Osteocyte (in vitro differentiated cells): ENCODE results near the gene COL19A1. TPM values are rescaled to one million over a fixed set of nuclear protein-coding genes. Genes with fewer than 3 reads are reported as not detected.
"Not testable (repeated sequence)": the region's sequence is repeated elsewhere in the genome, so short reads cannot be mapped to it uniquely, and the experiment has no call there.

Source experiments
- DNase-seq: peaks from one replicate; pipeline ENCODE4 v3.0.0; 2021; ENCODE audit warnings: mixed read lengths; ENCODE audit not compliant: unreplicated experiment; ENCODE audit errors: extremely low spot score
- H3K27ac Mint-ChIP-seq: one replicate; pipeline ENCODE4 v1.8.0; 2021; ENCODE audit warnings: mild to moderate bottlenecking, mixed read lengths; ENCODE audit not compliant: unreplicated experiment
- H3K27me3 Mint-ChIP-seq: one replicate; pipeline ENCODE4 v1.8.0; 2021; ENCODE audit warnings: mixed read lengths; ENCODE audit not compliant: unreplicated experiment
- H3K36me3 Mint-ChIP-seq: one replicate; pipeline ENCODE4 v1.8.0; 2021; ENCODE audit warnings: mixed read lengths; ENCODE audit not compliant: unreplicated experiment
- H3K4me1 Mint-ChIP-seq: one replicate; pipeline ENCODE4 v1.8.0; 2021; ENCODE audit warnings: mixed read lengths; ENCODE audit not compliant: unreplicated experiment
- H3K4me3 Mint-ChIP-seq: one replicate; pipeline ENCODE4 v1.8.0; 2021; ENCODE audit warnings: mild to moderate bottlenecking, moderate library complexity, mixed read lengths; ENCODE audit not compliant: unreplicated experiment
- H3K9me3 Mint-ChIP-seq: one replicate; pipeline ENCODE4 v1.8.0; 2021; ENCODE audit warnings: mixed read lengths; ENCODE audit not compliant: unreplicated experiment
- CTCF ChIP-seq: fragments of 200-600 bp; sonication (generic); IDR thresholded peaks from 2 replicates; pipeline ENCODE4 v1.5.0; 2021; ENCODE audit warnings: antibody characterized with exemption, mild to moderate bottlenecking, moderate library complexity
- total RNA-seq: library from RNA; stranded (reverse); gene quantifications from 2 replicates; pipeline ENCODE4 v1.2.1, GENCODE V29; 2021

COL19A1 gene
- total RNA-seq, 1 donor from 2014 or later: not detected

DNA sequence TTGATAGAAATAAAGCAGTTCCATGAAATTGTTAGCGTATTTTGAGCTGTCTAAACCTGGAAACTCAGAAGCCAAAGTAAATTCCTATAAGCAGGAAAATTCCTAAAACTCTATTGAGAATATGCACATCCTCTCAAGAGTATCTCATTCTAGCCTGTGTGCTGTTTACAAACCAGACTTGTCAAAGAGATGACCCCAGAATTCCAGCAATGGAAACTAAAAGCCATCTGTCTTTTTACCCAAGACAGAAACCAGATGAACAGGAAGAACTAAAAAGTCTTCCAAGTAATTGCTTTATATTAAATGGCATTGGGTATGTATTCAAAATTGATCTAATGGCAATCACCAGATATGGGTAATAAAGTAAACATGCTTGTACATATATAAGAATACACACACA is 92.6 kb downstream of the COL19A1 start:
- no peaks in the 10 kb centered on the region for H3K4me1 Mint-ChIP-seq
- H3K27me3 Mint-ChIP-seq: peaks cover 3% of the 10 kb centered on the region
- no peak overlapping the region for H3K4me3 Mint-ChIP-seq
- H3K36me3 Mint-ChIP-seq: no peaks in the 10 kb centered on the region
- no peak for DNase-seq
- no peak overlapping the region for H3K27ac Mint-ChIP-seq
- no peaks in the 10 kb centered on the region for H3K9me3 Mint-ChIP-seq
- TF ChIP-seq CTCF: no peak

- DNase-seq, H3K27me3 Mint-ChIP-seq, H3K4me1 Mint-ChIP-seq, H3K27ac Mint-ChIP-seq, H3K9me3 Mint-ChIP-seq, H3K4me3 Mint-ChIP-seq, H3K36me3 Mint-ChIP-seq: not testable (repeated sequence)
These were observed 99.6 kb downstream of the COL19A1 start for GRCh38 chr6:69965974-69966373.

- H3K27ac Mint-ChIP-seq: peak overlapping the region; percentile 43
- no peak for TF ChIP-seq CTCF
- H3K27me3 Mint-ChIP-seq: peaks cover 5% of the 10 kb centered on the region
- no peak overlapping the region for H3K4me3 Mint-ChIP-seq
- DNase-seq: no peak
- H3K9me3 Mint-ChIP-seq: no peaks in the 10 kb centered on the region
- H3K36me3 Mint-ChIP-seq: no peaks in the 10 kb centered on the region
- peaks cover 10% of the 10 kb centered on the region for H3K4me1 Mint-ChIP-seq
These were observed 106.8 kb downstream of the COL19A1 start for GRCh38 chr6:69973138-69973537.

GRCh38 chr6:69973763-69974162 is 107.4 kb downstream of the COL19A1 start:
- TF ChIP-seq CTCF: no peak
- Mint-ChIP-seq H3K4me1 (peaks cover 10% of the 10 kb centered on the region), H3K9me3 (no peaks in the 10 kb centered on the region), H3K27ac (no peak overlapping the region), H3K27me3 (peaks cover 5% of the 10 kb centered on the region), H3K36me3 (no peaks in the 10 kb centered on the region), H3K4me3 (no peak overlapping the region)
- no peak for DNase-seq

- Mint-ChIP-seq H3K27me3 (peaks cover 5% of the 10 kb centered on the region), H3K36me3 (no peaks in the 10 kb centered on the region)
- no peak for DNase-seq
These were observed 107.8 kb downstream of the COL19A1 start for GRCh38 chr6:69974193-69974592.

More at GRCh38 chr6:69974193-69974592, 107.8 kb downstream of the COL19A1 start:
- no peak overlapping the region for H3K4me3 Mint-ChIP-seq
- H3K27ac Mint-ChIP-seq: no peak overlapping the region
- H3K9me3 Mint-ChIP-seq: no peaks in the 10 kb centered on the region
- peaks cover 10% of the 10 kb centered on the region for H3K4me1 Mint-ChIP-seq
- TF ChIP-seq CTCF: no peak
